Bone marrow (tissue), 2 donors: ENCODE results near the gene HTR3C.
"Not testable (repeated sequence)": the region's sequence is repeated elsewhere in the genome, so short reads cannot be mapped to it uniquely, and the experiment has no call there.

Experiments used
- DNase-seq, 2 donors: peaks; one replicate each; lab custom pipeline; 2025; lab: John Stamatoyannopoulos, UW

HTR3C gene

DNA sequence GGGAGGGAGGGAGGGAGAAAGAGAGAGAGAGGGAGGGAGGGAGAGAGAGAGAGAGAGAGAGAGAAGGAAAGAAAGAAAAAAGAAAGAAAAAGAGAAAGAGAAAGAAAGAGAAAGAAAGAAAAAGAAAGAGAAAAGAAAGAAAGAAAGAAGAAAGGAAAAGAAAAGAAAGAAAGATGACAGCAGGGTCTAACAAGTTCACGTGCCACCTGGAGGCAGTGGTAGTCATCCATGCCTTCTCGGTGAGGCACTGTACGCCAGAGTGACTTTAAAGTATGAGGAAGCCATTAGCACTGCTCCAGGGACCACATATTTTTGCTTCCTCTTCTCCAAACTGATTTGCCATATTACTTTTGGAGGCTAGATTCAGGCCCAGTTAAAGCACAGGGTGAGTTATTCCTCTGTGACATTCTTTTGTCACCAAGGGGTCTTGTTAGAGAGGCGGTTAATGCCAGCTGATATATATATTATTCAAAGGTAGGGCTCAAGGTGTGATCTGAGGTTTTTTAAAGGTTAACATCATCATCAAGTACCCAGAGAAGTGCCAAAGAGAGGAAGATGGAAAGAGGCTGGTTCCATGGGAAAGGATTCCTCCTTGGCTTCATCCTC is 21.6 kb upstream of the HTR3C start, which contains the start of gene HTR3D:
TSS of gene HTR3D (plus strand) at position 556 of the 606 bp plus-strand sequence. CDS start at position 556, 0 bp downstream.
- no peak for DNase-seq

DNA sequence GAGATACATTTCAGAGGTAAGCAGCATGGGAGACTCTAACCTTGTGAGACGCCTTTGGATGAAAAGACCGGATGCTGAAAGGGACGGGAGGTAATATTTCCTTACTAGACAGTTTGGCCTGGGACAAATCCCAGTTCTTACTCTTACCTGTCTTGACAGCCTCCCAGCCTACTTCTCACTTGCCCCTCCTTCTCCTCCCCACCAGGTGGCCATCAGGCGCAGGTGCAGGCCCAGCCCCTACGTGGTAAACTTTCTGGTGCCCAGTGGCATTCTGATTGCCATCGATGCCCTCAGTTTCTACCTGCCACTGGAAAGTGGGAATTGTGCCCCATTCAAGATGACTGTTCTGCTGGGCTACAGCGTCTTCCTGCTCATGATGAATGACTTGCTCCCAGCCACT is 15.0 kb upstream of the HTR3C start:
- no peak for DNase-seq

DNA sequence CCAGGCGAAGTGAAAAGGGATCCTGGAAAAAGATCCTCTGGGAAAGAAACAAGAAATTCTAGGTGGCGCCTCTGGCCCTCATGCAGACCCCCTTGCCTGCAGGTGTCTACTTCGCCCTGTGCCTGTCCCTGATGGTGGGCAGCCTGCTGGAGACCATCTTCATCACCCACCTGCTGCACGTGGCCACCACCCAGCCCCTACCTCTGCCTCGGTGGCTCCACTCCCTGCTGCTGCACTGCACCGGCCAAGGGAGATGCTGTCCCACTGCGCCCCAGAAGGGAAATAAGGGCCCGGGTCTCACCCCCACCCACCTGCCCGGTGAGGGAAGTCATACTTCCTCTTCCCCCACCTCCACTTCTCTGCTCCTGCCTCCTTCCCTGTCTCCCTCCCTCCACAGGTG is 14.5 kb upstream of the HTR3C start:
- not testable (repeated sequence) for DNase-seq

DNA sequence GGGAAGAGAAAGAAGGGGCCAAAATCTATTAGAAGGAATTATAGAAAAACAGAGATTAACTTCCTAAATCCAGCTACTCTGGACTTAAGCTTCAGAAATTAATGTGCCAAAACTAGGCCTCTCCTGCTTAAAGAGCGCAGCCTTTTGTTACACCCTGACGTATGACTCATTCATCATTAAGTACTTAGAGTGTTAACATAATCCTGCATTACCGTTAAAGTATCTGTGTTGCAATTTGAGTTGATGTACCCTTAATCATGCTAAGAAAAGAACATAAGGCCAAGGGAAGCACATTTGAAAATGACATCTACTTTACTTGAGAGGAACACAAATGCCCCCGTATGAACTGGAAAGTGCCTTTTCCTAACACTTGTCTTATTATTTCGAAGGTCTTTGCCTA is 13.4 kb upstream of the HTR3C start:
- no peak for DNase-seq

GRCh38 chr3:184040010-184040409 is 12.8 kb upstream of the HTR3C start:
- no peak for DNase-seq

GRCh38 chr3:184042617-184043016 is 10.2 kb upstream of the HTR3C start:
- no peak for DNase-seq

DNA sequence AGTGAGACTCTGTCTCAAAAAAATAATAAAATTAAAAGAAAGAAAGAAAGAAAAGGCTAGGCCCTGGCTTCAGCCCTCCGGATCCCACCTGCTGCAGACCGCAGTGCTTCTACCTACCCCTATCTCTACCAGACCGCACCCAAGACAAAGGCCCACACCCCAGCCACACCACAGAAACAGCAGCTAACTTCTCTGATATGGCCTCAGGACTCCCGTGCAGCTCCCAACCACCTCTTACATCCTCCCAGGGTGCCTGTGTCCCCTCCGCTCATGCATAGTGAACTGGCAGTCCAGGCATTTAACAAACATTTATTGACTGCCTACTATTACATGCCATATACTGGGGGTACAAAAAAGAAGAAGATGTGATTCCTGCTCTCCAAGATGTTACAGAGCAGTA is 6.9 kb upstream of the HTR3C start:
- no peak for DNase-seq

DNA sequence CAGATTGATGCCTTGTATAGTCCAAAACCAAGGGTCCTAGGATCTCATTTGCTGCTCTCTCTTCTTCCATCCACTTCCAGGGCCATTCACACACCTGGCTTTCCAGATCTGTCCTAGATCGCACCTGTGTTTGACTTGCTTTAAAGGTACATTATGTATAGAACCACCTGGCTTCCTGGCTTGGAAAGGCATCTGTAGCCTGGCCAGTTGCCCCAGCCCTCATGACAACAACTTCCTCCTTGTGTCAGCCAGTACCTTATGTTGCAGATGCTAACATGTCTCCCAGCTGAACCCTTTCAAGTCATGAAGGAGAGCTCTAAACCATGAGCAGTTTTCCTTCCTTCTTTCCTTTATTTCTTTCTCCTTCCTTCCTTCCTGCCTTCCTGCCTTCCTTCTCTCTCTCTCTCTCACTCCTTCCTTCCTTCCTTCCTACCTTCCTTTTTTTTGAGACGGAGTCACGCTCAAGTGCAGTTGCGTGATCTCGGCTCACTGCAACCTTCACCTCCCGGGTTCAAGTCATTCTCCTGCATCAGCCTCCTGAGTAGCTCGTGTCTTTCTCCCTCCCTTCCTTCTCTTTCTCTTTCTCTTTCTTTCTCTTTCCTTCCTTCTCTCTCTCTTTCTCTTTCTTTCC is 2.5 kb upstream of the HTR3C start:
- DNase-seq = no peak

DNA sequence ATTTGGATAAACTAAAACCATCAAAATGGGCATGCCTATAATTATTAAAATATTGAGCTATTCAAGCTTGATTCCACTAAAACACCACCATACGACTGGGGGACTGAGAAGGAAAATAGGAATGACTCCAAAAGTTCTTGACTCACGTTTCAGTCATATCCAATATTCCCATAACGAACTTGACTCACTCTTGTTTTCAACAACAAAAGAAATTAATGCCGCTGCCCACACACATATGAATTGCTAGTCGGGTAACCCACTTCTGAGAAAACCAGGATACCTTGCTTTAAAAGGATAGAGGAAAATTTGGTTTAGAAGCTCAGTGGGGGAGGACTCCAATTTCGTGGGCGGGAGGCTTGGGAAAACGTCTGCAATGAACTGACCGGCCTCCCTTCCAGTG is 5.2 kb downstream of the HTR3C start:
- DNase-seq = no peak

- DNase-seq = no peak
These were observed 6.6 kb downstream of the HTR3C start for GRCh38 chr3:184059424-184059823.

DNA sequence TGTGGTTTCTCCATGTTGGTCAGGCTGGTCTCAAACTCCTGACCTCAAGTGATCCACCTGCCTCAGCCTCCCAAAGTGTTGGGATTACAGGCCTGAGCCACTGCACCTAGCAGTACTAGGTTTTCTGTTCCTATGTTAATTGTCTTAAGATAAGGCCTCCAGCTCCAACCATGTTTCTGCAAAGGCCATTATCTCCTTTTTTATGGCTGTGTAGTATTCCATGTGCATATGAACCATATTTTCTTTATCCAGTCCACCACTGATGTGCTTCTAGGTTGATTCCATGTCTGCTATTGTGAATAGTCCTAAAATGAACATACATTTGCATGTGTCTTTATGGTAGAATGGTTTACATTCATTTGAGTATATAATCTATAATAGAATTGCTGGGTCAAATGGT is 9.8 kb downstream of the HTR3C start:
- no peak for DNase-seq

DNA sequence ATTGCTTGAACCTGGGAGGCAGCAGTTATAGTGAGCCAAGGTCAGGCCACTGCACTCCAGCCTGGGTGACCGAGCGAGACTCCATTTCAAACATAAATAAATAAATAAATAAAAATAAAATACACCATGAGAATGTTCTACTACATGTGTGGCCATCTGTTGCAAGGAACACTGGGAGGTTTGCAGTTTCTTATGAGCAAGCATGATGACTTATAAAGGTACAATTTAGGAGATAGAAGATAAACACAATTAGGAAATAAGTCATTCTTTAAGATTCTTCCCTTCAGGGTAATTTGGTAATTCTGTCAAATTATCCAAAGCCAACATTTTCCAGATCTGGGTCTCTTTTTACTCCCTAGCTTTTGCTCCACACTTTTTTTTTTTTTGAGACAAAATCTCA is 13.4 kb downstream of the HTR3C start:
- DNase-seq = no peak

- DNase-seq = no peak
These were observed 14.8 kb downstream of the HTR3C start for GRCh38 chr3:184067573-184068055.

- no peak for DNase-seq
These were observed 15.5 kb downstream of the HTR3C start for GRCh38 chr3:184068344-184068743.

DNA sequence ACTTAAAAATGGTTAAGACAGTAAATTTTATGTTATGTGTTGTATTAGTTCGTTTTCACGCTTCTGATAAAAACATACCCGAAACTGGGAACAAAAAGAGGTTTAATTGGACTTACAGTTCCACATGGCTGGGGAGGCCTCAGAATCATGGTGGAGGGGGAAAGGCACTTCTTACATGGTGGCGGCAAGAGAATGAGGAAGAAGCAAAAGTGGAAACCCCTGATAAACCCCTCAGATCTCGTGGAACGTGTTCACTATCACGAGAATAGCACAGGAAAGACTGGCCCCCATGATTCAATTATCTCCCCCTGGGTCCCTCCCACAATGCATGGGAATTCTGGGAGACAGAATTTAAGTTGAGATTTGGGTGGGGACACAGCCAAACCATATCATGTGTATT is 18.3 kb downstream of the HTR3C start:
- DNase-seq = not testable (repeated sequence)

DNA sequence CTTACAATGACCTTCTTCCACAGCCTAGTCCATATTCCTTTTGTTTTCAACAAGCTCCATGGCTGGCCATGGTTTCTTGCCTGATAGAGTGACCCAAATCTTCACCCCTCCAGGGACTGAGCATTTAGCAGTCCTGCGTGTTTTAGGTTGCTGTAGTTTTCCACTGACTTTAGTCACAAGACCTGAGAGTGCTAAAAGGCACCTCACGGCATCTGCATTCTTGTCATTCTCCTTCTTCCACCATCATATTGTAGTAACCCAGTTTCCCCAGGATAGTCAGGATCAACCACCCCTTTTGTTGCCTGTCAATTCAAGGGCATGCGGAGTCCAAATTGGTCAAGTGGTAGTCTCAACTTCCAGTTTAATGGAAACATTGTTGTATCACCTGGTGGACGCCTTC is 20.8 kb downstream of the HTR3C start:
- no peak for DNase-seq

- no peak for DNase-seq
These were observed 23.1 kb downstream of the HTR3C start for GRCh38 chr3:184075901-184076300.

DNA sequence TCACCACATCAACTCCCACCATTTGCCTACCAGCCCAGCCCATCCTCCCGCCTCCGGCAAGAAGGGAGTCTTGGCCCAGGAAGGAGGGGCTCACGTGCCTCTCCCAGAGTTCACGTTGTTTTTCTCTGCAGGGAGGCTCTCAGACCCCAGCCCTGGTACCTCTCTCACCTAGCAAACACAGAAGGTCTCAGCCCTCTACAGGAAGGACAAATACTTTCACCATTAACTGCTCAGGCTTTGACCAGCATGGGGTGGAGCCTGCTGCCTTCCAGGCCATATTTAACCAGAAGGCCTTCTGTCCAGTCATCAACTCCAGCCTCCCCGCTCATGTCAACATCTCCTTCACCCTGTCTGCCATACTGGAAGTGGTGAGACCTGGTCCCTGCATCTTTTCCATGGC is 25.0 kb downstream of the HTR3C start:
- DNase-seq = no peak

- DNase-seq = no peak
These were observed 26.0 kb downstream of the HTR3C start for GRCh38 chr3:184078851-184079250.

GRCh38 chr3:184081116-184081830 is 28.4 kb downstream of the HTR3C start:
- DNase-seq = no peak

DNA sequence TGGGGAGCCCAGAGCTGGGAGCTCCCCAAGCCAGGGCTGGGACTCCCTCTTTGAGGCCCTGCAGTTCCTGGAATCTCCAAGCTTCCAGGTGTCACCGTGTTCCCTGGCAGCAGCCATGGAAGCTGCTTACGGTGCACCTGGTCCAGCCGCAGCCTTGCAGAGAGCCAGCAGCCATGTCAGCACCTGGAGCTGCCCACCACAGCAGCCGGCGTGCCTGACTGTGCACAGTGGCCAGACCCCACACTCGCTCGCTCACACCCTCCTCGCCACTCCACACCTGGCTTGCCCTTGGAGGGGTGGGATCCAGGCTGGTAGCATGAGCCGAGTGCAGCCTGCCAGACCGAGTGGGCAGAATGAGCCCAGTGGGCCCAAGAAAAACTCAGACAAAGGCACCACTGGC is 29.2 kb downstream of the HTR3C start:
- no peak for DNase-seq

DNA sequence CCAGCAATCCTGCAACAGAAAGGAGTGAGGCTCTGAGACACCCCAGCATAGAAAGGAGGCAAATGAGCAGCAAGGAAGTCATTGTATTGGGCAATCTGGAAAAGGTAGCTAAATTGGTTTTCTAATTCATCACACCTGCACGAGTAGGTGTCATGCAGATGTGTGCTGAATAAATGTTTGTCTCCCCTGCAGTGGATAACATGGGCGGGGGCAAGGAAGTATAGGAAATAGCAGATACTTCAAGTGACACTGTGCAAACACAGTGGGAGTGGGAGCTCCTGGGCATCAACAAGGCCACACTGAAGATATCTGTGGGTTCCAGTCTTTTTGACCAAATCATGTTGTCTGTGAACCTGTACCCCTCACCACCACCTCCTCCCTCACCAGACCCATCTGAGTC is 29.6 kb downstream of the HTR3C start:
- no peak for DNase-seq

DNA sequence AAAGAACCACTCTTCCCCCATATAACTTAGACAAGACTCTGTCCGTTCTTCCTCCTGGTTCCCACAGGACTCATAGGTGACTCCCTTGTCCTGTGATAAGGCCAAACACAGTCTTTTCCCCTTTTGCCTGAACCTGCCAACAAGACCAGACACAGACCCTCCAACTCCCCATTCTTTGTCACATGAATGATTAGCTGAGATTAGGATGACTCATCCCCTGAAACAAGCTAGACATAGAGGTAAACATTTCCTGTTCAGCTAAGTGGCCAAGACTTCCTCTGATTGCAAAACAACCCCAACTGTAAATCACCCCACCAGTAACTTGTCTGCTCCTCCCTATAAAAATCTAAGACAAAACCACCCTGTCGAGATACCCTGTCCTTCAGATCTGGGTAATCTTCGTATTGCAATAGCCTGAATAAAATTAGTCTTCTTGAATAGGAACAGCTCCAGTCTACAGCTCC is 32.6 kb downstream of the HTR3C start:
- peak in 1 of 2 donors; percentile 85 for DNase-seq
